ENCODE measurements around the gene TRAF3IP1.

TRAF3IP1 gene

GRCh38 chr2:238412067-238412767 is 91.9 kb downstream of the TRAF3IP1 start:
- DNase-seq: no peak

GRCh38 chr2:238413368-238413767 is 93.0 kb downstream of the TRAF3IP1 start:
- no peak for DNase-seq

GRCh38 chr2:238415036-238415764 is 94.9 kb downstream of the TRAF3IP1 start:
- peak in 1 of 2 experiments; percentile 11 for DNase-seq

DNA sequence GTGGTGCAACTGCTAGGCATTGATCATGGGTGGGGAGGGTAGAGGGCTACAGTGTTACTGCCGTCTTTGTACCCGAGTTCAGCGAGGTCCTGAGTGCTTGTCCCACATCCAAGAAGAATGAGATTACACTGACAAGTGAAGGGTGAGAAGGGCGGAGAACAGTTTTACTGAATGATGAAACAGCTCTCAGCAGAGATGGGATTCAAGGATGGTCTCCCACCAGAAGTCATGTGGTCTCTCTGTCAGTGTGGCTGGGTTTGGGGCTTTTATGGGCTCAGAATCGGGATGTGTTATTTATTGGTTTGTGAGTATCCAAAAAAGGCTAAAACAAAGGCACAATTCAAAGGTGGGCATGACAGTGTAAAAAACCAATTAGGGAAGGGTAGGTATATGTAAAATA is 95.6 kb downstream of the TRAF3IP1 start:
- DNase-seq: no peak

DNA sequence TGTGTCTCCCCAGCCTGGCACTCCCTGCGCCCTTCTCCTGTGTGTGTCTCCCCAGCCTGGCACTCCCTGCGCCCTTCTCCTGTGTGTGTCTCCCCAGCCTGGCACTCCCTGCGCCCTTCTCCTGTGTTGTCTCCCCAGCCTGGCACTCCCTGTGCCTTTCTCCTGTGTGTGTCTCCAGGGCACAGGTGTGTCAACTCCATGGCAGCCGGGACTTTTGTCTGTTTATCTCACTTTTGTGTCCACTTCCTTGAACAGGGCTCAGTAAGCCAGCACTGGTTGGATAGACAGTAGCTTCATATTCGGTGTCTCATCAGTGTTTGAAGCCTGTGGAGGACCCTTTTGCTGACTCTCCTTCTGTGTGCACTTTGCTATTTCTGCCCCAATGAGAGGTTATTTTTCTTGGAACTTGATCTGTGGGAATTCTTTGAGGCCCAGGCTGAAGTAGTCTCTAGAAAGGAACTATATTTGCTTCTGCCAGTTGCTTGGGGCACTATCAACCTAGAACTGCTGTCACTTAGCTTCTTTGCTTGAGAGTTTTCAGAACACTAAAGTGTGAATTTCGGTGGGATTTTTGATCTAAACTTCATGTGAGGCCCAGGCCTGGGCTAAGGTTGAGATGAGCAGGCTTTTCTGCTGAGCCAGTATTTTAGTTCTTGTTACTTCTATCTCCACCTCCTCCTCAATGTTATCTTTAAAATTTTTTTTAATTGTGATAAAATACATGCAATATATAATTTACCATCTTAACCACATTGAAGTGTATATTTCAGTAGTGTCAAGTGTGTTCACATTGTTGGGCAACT is 98.1 kb downstream of the TRAF3IP1 start:
- no peak for DNase-seq

GRCh38 chr2:238418999-238419546 is 98.8 kb downstream of the TRAF3IP1 start:
- no peak for DNase-seq

DNA sequence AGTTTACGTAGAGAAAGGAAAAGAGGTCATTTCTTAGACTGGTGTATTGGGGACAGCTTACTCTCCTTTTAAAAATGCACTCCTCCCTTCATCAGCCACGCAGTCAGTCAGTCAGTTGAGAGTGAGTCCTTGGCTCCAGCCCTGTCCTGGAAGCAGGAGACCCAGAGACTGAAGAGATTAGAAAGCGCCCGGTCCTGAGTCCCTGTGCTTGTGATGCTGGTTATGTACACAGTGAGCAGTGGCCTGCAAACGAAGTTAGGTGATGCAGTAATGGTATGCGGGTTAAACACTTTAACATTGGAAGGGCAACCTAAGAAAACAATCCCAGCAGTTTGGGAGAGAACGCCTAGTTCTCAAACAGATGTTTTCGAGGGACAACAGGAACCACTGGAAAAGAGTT is 100.1 kb downstream of the TRAF3IP1 start:
- no peak for DNase-seq

- DNase-seq: no peak
Observed at GRCh38 chr2:238420878-238421694, 100.8 kb downstream of the TRAF3IP1 start.

- DNase-seq: no peak
Observed at GRCh38 chr2:238421695-238422035, 101.3 kb downstream of the TRAF3IP1 start.

- no peak for DNase-seq
Observed at GRCh38 chr2:238422285-238422684, 102.0 kb downstream of the TRAF3IP1 start.

- DNase-seq: no peak
Observed at GRCh38 chr2:238422940-238423339, 102.6 kb downstream of the TRAF3IP1 start.

- no peak for DNase-seq
Observed at GRCh38 chr2:238423561-238424312, 103.4 kb downstream of the TRAF3IP1 start.

GRCh38 chr2:238424313-238424700 is 104.0 kb downstream of the TRAF3IP1 start:
- no peak for DNase-seq

- DNase-seq: no peak
Observed at GRCh38 chr2:238425505-238425978, 105.2 kb downstream of the TRAF3IP1 start.

DNA sequence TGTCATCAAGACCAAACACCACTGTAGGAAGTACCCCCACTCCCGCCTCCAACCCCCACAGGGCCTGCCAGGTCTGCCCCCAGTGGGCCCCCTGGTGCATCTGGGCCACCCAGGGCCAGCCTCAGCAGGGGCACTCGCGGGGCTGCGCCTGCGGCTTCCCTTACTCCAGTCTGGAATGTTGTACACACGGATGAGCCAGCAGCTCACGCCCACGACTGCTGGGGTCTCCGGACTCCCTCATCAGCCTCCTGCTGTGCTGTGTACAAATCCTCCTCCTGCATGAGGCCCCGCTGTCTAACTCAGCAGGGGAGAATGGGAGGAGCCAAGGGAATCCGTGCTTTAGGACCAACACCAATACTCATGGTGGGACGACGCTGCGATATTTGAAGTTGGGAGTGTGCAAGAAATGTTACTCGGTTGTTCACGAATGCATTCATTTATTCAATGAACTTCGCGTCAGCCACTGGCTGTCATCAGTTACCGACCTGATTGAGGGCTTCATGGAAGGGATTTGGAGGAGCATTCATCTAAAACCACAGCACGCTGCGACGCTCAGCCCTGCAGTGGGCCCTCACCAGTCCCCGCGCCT is 105.8 kb downstream of the TRAF3IP1 start:
- DNase-seq: no peak

GRCh38 chr2:238426568-238427434 is 106.5 kb downstream of the TRAF3IP1 start, which contains the start of gene ASB1:
Gene ASB1, plus strand, starts transcription at chr2:238426927. Its CDS starts 144 bp downstream, at chr2:238427071.
- peak; percentile 85 to 89 for DNase-seq

DNA sequence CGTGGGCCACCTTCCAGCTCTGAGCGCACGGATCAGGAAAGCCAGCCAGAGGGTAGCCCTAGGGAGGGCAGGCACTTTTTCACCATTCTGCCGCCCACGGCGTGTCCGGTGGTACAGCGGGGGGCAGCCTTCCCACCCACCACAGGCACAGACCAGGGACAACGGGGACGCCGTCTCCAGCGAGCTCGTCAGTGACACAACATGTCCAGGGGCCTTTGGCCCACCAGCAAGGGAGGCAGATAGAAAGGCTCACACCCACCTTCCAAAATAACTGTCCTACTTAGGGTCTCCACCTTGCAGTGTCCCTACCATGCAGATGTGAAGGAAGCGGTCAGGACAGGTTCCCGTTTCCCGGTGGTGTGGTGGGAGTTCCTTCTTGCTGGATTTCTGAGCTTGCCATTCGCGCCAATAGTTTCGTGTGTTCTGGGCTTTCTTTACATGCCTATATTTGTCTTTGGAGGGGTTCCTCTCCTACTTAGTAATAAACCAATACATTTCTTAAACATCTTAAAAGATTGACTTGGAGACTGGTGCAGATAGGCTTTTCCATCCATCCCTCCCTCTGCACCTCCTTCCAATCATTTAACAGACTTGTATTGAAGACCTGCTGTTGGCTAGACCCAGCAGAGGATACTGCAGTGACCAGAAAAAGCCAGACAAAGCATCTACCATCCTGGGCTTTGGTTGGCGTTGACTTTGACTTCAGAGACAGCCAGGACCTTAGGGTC is 107.3 kb downstream of the TRAF3IP1 start:
- peak in 1 of 2 experiments; percentile 26 for DNase-seq

DNA sequence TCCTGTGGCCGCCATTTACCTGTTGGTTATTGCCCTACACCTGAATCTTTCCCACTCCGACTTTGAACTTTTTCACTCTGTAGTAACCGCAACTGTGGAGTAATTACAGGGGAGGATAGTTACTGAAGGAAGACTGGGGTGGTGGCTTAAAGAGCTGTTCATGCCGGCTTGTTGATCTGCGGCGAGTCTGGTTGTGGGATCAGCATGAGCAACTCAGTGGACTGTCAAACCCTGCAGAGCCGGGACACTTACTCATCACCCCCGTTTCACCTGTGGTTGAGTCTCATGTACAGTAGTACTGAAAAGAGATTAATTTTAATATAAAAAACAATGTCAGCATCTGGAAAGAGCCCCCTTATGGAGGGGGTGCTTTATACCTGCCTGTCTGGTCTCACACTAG is 108.5 kb downstream of the TRAF3IP1 start:
- no peak for DNase-seq

- DNase-seq: no peak
Observed at GRCh38 chr2:238430781-238431180, 110.5 kb downstream of the TRAF3IP1 start.

Data from activated CD4-positive, alpha-beta T cell treated with anti-CD3 and anti-CD28 coated beads, Interleukin-2, amount 50 U/mL, for 48 hours (primary cell).